OCI-LY3 (cell line): ENCODE results near the gene DTX3.

Source experiments
- H2AFZ ChIP-seq: fragments of 200-600, 300-600 bp; shearing (Covaris generic); 2 replicates; pipeline ENCODE4 v1.6.0; 2014; ENCODE audit warnings: antibody characterized with exemption, low read depth, low read length
- H3K27ac ChIP-seq: fragments of 200-600, 300-600 bp; sonication (generic); 2 replicates; pipeline ENCODE4 v1.5.1; 2014; ENCODE audit warnings: mild to moderate bottlenecking, low read length, moderate library complexity, mixed read lengths
- H3K27me3 ChIP-seq: fragments of 200-600, 300-600 bp; sonication (generic); 2 replicates; pipeline ENCODE4 v1.6.1; 2014; ENCODE audit warnings: low read depth, low read length, mixed read lengths
- H3K36me3 ChIP-seq: fragments of 200-600, 300-600 bp; sonication (generic); replicated peaks from 2 replicates; pipeline ENCODE3; 2014; ENCODE audit warnings: low read depth, low read length, mixed read lengths
- H3K4me1 ChIP-seq: fragments of 300-600, 200-600 bp; sonication (generic); 2 replicates; pipeline ENCODE4 v1.6.1; 2014; ENCODE audit warnings: low read length, mixed read lengths
- H3K4me2 ChIP-seq: fragments of 200-600, 300-600 bp; sonication (generic); 2 replicates; pipeline ENCODE4 v1.6.1; 2014; ENCODE audit warnings: low read length, mixed read lengths
- H3K4me3 ChIP-seq: fragments of 300-600, 200-600 bp; sonication (generic); 2 replicates; pipeline ENCODE4 v1.5.1; 2014; ENCODE audit warnings: antibody characterized with exemption, mild to moderate bottlenecking, low read length, moderate library complexity
- H3K79me2 ChIP-seq: fragments of 300-600, 200-600 bp; shearing (Covaris generic); 2 replicates; pipeline ENCODE4 v1.6.1; 2014; ENCODE audit warnings: mild to moderate bottlenecking, low read length, mixed read lengths
- H3K9ac ChIP-seq: fragments of 300-600, 200-600 bp; shearing (Covaris generic); 2 replicates; pipeline ENCODE4 v1.6.0; 2014; ENCODE audit warnings: mild to moderate bottlenecking, low read length, moderate library complexity
- H3K9me3 ChIP-seq: fragments of 200-600, 300-600 bp; shearing (Covaris generic); 2 replicates; pipeline ENCODE4 v1.6.1; 2014; ENCODE audit warnings: low read length, mixed read lengths; ENCODE audit not compliant: insufficient read depth
- H4K20me1 ChIP-seq: fragments of 200-600, 300-600 bp; sonication (generic); 2 replicates; pipeline ENCODE4 v1.6.1; 2016; ENCODE audit warnings: low read length, mixed read lengths; ENCODE audit not compliant: insufficient read depth
- CTCF ChIP-seq: fragments of 200-600, 300-600 bp; sonication (generic); IDR thresholded peaks from 2 replicates; pipeline ENCODE4 v1.5.1; 2014; ENCODE audit warnings: antibody characterized with exemption, low read length, low read depth
- EZH2phosphoT487 ChIP-seq: fragments of 200-600 bp; shearing (Covaris generic); IDR thresholded peaks from 2 replicates; pipeline ENCODE4 v1.6.1; 2018; ENCODE audit warnings: antibody characterized with exemption, mixed run types, low read depth

The DTX3 gene

GRCh38 chr12:57610554-57611107 is 6.0 kb downstream of the DTX3 start:
- Histone ChIP-seq H3K4me2 (peak overlapping the region; percentile 88), H3K9ac (peak overlapping the region; percentile 87), H3K27ac (no peak overlapping the region), H3K9me3 (no peaks in the 10 kb centered on the region), H3K27me3 (no peaks in the 10 kb centered on the region), H3K4me3 (peak overlapping the region; percentile 95), H4K20me1 (no peaks in the 10 kb centered on the region), H2AFZ (peak overlapping the region; percentile 87), H3K4me1 (peaks cover 30% of the 10 kb centered on the region), H3K36me3 (peaks cover 4% of the 10 kb centered on the region), H3K79me2 (peaks cover 3% of the 10 kb centered on the region)
- no peak for TF ChIP-seq CTCF
- TF ChIP-seq EZH2phosphoT487: no peak

- peak within 1 kb of the TSS; percentile 87 for H3K9ac ChIP-seq
- H3K4me2 ChIP-seq: peak within 1 kb of the TSS; percentile 88
Measured at GRCh38 chr12:57611108-57611826, 6.6 kb downstream of the DTX3 start, which contains the start of gene ARHGEF25. Gene ARHGEF25, plus strand, starts transcription at chr12:57611435. Its CDS starts 460 bp downstream, at chr12:57611895.

GRCh38 chr12:57611827-57612710 is 7.4 kb downstream of the DTX3 start:
- Histone ChIP-seq H3K9ac (peak overlapping the region; percentile 87), H4K20me1 (no peaks in the 10 kb centered on the region), H3K9me3 (no peaks in the 10 kb centered on the region), H3K4me2 (peak overlapping the region; percentile 88), H3K4me1 (peaks cover 28% of the 10 kb centered on the region), H3K36me3 (peaks cover 8% of the 10 kb centered on the region), H3K27me3 (no peaks in the 10 kb centered on the region), H3K4me3 (peak overlapping the region; percentile 95), H3K27ac (no peak overlapping the region), H2AFZ (no peak overlapping the region), H3K79me2 (no peaks in the 10 kb centered on the region)
- TF ChIP-seq CTCF (no peak), EZH2phosphoT487 (no peak)

More at GRCh38 chr12:57611108-57611826, 6.6 kb downstream of the DTX3 start, which contains the start of gene ARHGEF25:
- Histone ChIP-seq H3K27ac (peak within 1 kb of the TSS; percentile 28; the same call in 1 of the 2 replicates), H3K79me2 (no peaks in the 10 kb centered on the region), H3K4me1 (peaks cover 28% of the 10 kb centered on the region), H2AFZ (peak within 1 kb of the TSS; percentile 87), H4K20me1 (no peaks in the 10 kb centered on the region), H3K36me3 (peaks cover 4% of the 10 kb centered on the region), H3K9me3 (no peaks in the 10 kb centered on the region), H3K4me3 (peak within 1 kb of the TSS; percentile 95), H3K27me3 (no peaks in the 10 kb centered on the region)
- no peak for TF ChIP-seq EZH2phosphoT487

GRCh38 chr12:57612711-57613426 is 8.2 kb downstream of the DTX3 start:
- H3K27ac ChIP-seq: no peak overlapping the region
- H3K36me3 ChIP-seq: peaks cover 8% of the 10 kb centered on the region
- no peaks in the 10 kb centered on the region for H3K27me3 ChIP-seq
- H3K9me3 ChIP-seq: no peaks in the 10 kb centered on the region
- H3K4me2 ChIP-seq: no peak overlapping the region
- TF ChIP-seq EZH2phosphoT487 (no peak), CTCF (no peak)
- no peak overlapping the region for H2AFZ ChIP-seq
- H3K9ac ChIP-seq: no peak overlapping the region
- no peaks in the 10 kb centered on the region for H3K79me2 ChIP-seq
- no peaks in the 10 kb centered on the region for H4K20me1 ChIP-seq
- no peak overlapping the region for H3K4me3 ChIP-seq
- H3K4me1 ChIP-seq: peaks cover 28% of the 10 kb centered on the region
